AG09309 (cell line): ENCODE data around the gene KCNIP1.

Experiments used
- DNase-seq: peaks from one replicate; pipeline ENCODE4 v3.0.0-alpha.2; 2010; ENCODE audit warnings: low read depth
- H3K4me3 ChIP-seq: 2 replicates; pipeline ENCODE4 v1.5.1; 2011; ENCODE audit warnings: mild to moderate bottlenecking, low read depth, low read length, moderate library complexity; ENCODE audit not compliant: control insufficient read depth
- CTCF ChIP-seq: IDR thresholded peaks from 2 replicates; pipeline ENCODE4 v1.5.1; 2011; ENCODE audit warnings: mild to moderate bottlenecking, low read depth, low read length, inconsistent platforms; ENCODE audit not compliant: insufficient read depth, control insufficient read depth; ENCODE audit errors: missing control alignments

Gene KCNIP1

GRCh38 chr5:170635706-170636105, 131.9 kb downstream of the KCNIP1 start:
- no peak for TF ChIP-seq CTCF
- DNase-seq, result no peak
- no peak overlapping the region for H3K4me3 ChIP-seq

GRCh38 chr5:170636206-170636605, 132.4 kb downstream of the KCNIP1 start:
- DNase-seq, result no peak

GRCh38 chr5:170636801-170637477, 133.1 kb downstream of the KCNIP1 start:
- no peak for TF ChIP-seq CTCF
- H3K4me3 ChIP-seq, result no peak overlapping the region

More at GRCh38 chr5:170636206-170636605, 132.4 kb downstream of the KCNIP1 start:
- H3K4me3 ChIP-seq, result no peak overlapping the region
- no peak for TF ChIP-seq CTCF

GRCh38 chr5:170638051-170638450, 134.2 kb downstream of the KCNIP1 start:
- no peak overlapping the region for H3K4me3 ChIP-seq
- no peak for DNase-seq
- TF ChIP-seq CTCF, result no peak

More at GRCh38 chr5:170636801-170637477, 133.1 kb downstream of the KCNIP1 start:
- no peak for DNase-seq

- TF ChIP-seq CTCF, result peak; percentile 85
- no peak for DNase-seq
Measured at GRCh38 chr5:170638454-170639220, 134.8 kb downstream of the KCNIP1 start.

GRCh38 chr5:170639221-170639925, 135.6 kb downstream of the KCNIP1 start:
- no peak overlapping the region for H3K4me3 ChIP-seq
- no peak for TF ChIP-seq CTCF
- DNase-seq, result no peak

More at GRCh38 chr5:170638454-170639220, 134.8 kb downstream of the KCNIP1 start:
- no peak overlapping the region for H3K4me3 ChIP-seq
